ENCODE measurements around the gene TPM3. TPM values are rescaled to one million over a fixed set of nuclear protein-coding genes. Genes with fewer than 3 reads are reported as not detected.

TPM3 gene
- total RNA-seq, 1 donor from 2014 or later, result 364 TPM

- Mint-ChIP-seq H3K27me3 (ENCODE audit: low read depth) (peaks cover 28% of the 10 kb centered on the region), H3K27ac (ENCODE audit: unreplicated experiment) (no peak overlapping the region), H3K9me3 (no peaks in the 10 kb centered on the region), H3K4me3 (no peak overlapping the region), H3K36me3 (ENCODE audit: low read depth) (peaks cover 2% of the 10 kb centered on the region), H3K4me1 (peaks cover 20% of the 10 kb centered on the region)
- TF ChIP-seq CTCF (conservative IDR thresholded peaks at IDR 0.05), result no peak
- DNase-seq (ENCODE audit: low read depth, low spot score), result no peak
Measured at GRCh38 chr1:154186852-154187501, 4.9 kb downstream of the TPM3 start.

GRCh38 chr1:154186177-154186576 lies 5.7 kb downstream of the TPM3 start:
- H3K27ac Mint-ChIP-seq (ENCODE audit: unreplicated experiment), result no peak overlapping the region
- H3K4me3 Mint-ChIP-seq, result peak overlapping the region; percentile 65
- H3K4me1 Mint-ChIP-seq, result peaks cover 26% of the 10 kb centered on the region
- peaks cover 20% of the 10 kb centered on the region for H3K27me3 Mint-ChIP-seq (ENCODE audit: low read depth)
- no peaks in the 10 kb centered on the region for H3K9me3 Mint-ChIP-seq
- peak; percentile 66 for TF ChIP-seq CTCF (conservative IDR thresholded peaks at IDR 0.05)
- peaks cover 2% of the 10 kb centered on the region for H3K36me3 Mint-ChIP-seq (ENCODE audit: low read depth)
- DNase-seq (ENCODE audit: low read depth, low spot score), result peak; percentile 43

GRCh38 chr1:154183046-154183915 lies 8.6 kb downstream of the TPM3 start:
- H3K4me1 Mint-ChIP-seq, result peaks cover 52% of the 10 kb centered on the region
- no peak for TF ChIP-seq CTCF (conservative IDR thresholded peaks at IDR 0.05)
- H3K9me3 Mint-ChIP-seq, result no peaks in the 10 kb centered on the region
- peak overlapping the region; percentile 98 for H3K27ac Mint-ChIP-seq (ENCODE audit: unreplicated experiment)
- H3K4me3 Mint-ChIP-seq, result peak overlapping the region; percentile 100
- H3K36me3 Mint-ChIP-seq (ENCODE audit: low read depth), result peaks cover 2% of the 10 kb centered on the region
- DNase-seq (ENCODE audit: low read depth, low spot score), result peak; percentile 94
- peaks cover 16% of the 10 kb centered on the region for H3K27me3 Mint-ChIP-seq (ENCODE audit: low read depth)

- H3K27me3 Mint-ChIP-seq (ENCODE audit: low read depth), result peaks cover 12% of the 10 kb centered on the region
- H3K4me1 Mint-ChIP-seq, result peaks cover 60% of the 10 kb centered on the region
- H3K4me3 Mint-ChIP-seq, result peak overlapping the region; percentile 100
- H3K27ac Mint-ChIP-seq (ENCODE audit: unreplicated experiment), result peak overlapping the region; percentile 98
- H3K9me3 Mint-ChIP-seq, result no peaks in the 10 kb centered on the region
- peak; percentile 30 for DNase-seq (ENCODE audit: low read depth, low spot score)
- peaks cover 2% of the 10 kb centered on the region for H3K36me3 Mint-ChIP-seq (ENCODE audit: low read depth)
- TF ChIP-seq CTCF (conservative IDR thresholded peaks at IDR 0.05), result no peak
Measured at GRCh38 chr1:154182344-154183045, 9.4 kb downstream of the TPM3 start.

GRCh38 chr1:154181944-154182343 lies 10.0 kb downstream of the TPM3 start:
- no peak for TF ChIP-seq CTCF (conservative IDR thresholded peaks at IDR 0.05)
- Mint-ChIP-seq H3K27me3 (ENCODE audit: low read depth) (peaks cover 10% of the 10 kb centered on the region), H3K4me3 (peak overlapping the region; percentile 100), H3K4me1 (peaks cover 65% of the 10 kb centered on the region), H3K27ac (ENCODE audit: unreplicated experiment) (peak overlapping the region; percentile 71), H3K36me3 (ENCODE audit: low read depth) (peaks cover 2% of the 10 kb centered on the region), H3K9me3 (no peaks in the 10 kb centered on the region)
- DNase-seq (ENCODE audit: low read depth, low spot score), result no peak

Measured in neural crest cell (in vitro differentiated cells).